Neural cell (in vitro differentiated cells): ENCODE results near the gene GABRG3. TPM values are rescaled to one million over a fixed set of nuclear protein-coding genes. Genes with fewer than 3 reads are reported as not detected.

ENCODE experiments used
- H2AFZ ChIP-seq: fragments of 200-600, 300-800 bp; sonication (generic), shearing (Covaris generic); 2 replicates; pipeline ENCODE4 v1.6.0; 2014; ENCODE audit warnings: low read depth, mild to moderate bottlenecking, antibody characterized with exemption, low read length, moderate library complexity
- H3F3A ChIP-seq: fragments of 200-600 bp; shearing (Covaris generic); 2 replicates; pipeline ENCODE4 v1.6.1; 2016; ENCODE audit warnings: mild to moderate bottlenecking, moderate library complexity, mixed read lengths, antibody characterized with exemption, low read length; ENCODE audit not compliant: insufficient read depth, poor library complexity, severe bottlenecking
- H3K27ac ChIP-seq: fragments of 200-600, 300-800 bp; sonication (generic), shearing (Covaris generic); 2 replicates; pipeline ENCODE4 v1.5.1; 2014; ENCODE audit warnings: mild to moderate bottlenecking, low read length, moderate library complexity
- H3K27me3 ChIP-seq: fragments of 300-800, 200-600 bp; sonication (generic), shearing (Covaris generic); 2 replicates; pipeline ENCODE4 v1.6.0; 2014; ENCODE audit warnings: mild to moderate bottlenecking, low read depth, low read length, moderate library complexity; ENCODE audit not compliant: insufficient read depth
- H3K36me3 ChIP-seq: fragments of 300-800, 200-600 bp; sonication (generic), shearing (Covaris generic); 2 replicates; pipeline ENCODE4 v1.5.1; 2014; ENCODE audit warnings: mild to moderate bottlenecking, antibody characterized with exemption, low read length, moderate library complexity; ENCODE audit not compliant: insufficient read depth
- H3K4me2 ChIP-seq: fragments of 300-800, 200-600 bp; sonication (generic), shearing (Covaris generic); 2 replicates; pipeline ENCODE4 v1.6.0; 2014; ENCODE audit warnings: mild to moderate bottlenecking, low read length
- H3K4me3 ChIP-seq: fragments of 300-800, 200-600 bp; sonication (generic), shearing (Covaris generic); 2 replicates; pipeline ENCODE4 v1.5.1; 2014; ENCODE audit warnings: mild to moderate bottlenecking, low read length, moderate library complexity
- H3K79me2 ChIP-seq: fragments of 200-600 bp; shearing (Covaris generic); replicated peaks from 2 replicates; pipeline ENCODE4 v1.6.0; 2014; ENCODE audit warnings: mild to moderate bottlenecking, low read length, moderate library complexity; ENCODE audit not compliant: insufficient read depth
- H3K9ac ChIP-seq: fragments of 300-800, 200-600 bp; sonication (generic), shearing (Covaris generic); 2 replicates; pipeline ENCODE4 v1.6.1; 2016; ENCODE audit warnings: mild to moderate bottlenecking, low read length, mixed read lengths
- H3K9me2 ChIP-seq: fragments of 200-600 bp; shearing (Covaris generic); 2 replicates; pipeline ENCODE4 v1.6.1; 2016; ENCODE audit warnings: mild to moderate bottlenecking, low read length, mixed read lengths; ENCODE audit not compliant: insufficient read depth
- H3K9me3 ChIP-seq: fragments of 200-600, 300-800 bp; sonication (generic), shearing (Covaris generic); 2 replicates; pipeline ENCODE4 v1.6.1; 2016; ENCODE audit warnings: mild to moderate bottlenecking, mixed run types, low read length, moderate library complexity, mixed read lengths
- H4K20me1 ChIP-seq: fragments of 200-600 bp; shearing (Covaris generic); 2 replicates; pipeline ENCODE4 v1.6.1; 2016; ENCODE audit warnings: mild to moderate bottlenecking, mixed run types; ENCODE audit not compliant: insufficient read depth
- CTCF ChIP-seq: fragments of 450-650 bp; IDR thresholded peaks from 2 replicates; pipeline ENCODE4 v1.5.1; 2014; ENCODE audit warnings: antibody characterized with exemption, mild to moderate bottlenecking, moderate library complexity; ENCODE audit not compliant: poor library complexity, severe bottlenecking
- EP300 ChIP-seq: fragments of 450-650 bp; conservative IDR thresholded peaks from 2 replicates; pipeline ENCODE4 v1.6.1; 2014; ENCODE audit warnings: antibody characterized with exemption, mild to moderate bottlenecking, moderate library complexity; ENCODE audit not compliant: poor library complexity, severe bottlenecking
- EZH2 ChIP-seq: fragments of 200-600, 300-800 bp; shearing (Covaris generic), sonication (generic); IDR thresholded peaks from 2 replicates; pipeline ENCODE4 v1.6.1; 2014; ENCODE audit warnings: antibody characterized with exemption, low read length, borderline replicate concordance, mild to moderate bottlenecking; ENCODE audit not compliant: insufficient read depth, poor library complexity, severe bottlenecking
- MXI1 ChIP-seq: fragments of 450-650 bp; conservative IDR thresholded peaks from 2 replicates; pipeline ENCODE4 v1.6.1; 2014; ENCODE audit warnings: antibody characterized with exemption, mild to moderate bottlenecking; ENCODE audit not compliant: poor library complexity, severe bottlenecking
- POLR2AphosphoS5 ChIP-seq: IDR thresholded peaks from 2 replicates; pipeline ENCODE4 v1.6.1; 2012
- RAD21 ChIP-seq: fragments of 450-650 bp; conservative IDR thresholded peaks from 2 replicates; pipeline ENCODE4 v1.6.1; 2014; ENCODE audit warnings: antibody characterized with exemption, mild to moderate bottlenecking, moderate library complexity
- REST ChIP-seq: IDR thresholded peaks from 2 replicates; pipeline ENCODE4 v1.6.1; 2012; ENCODE audit warnings: borderline replicate concordance
- SMC3 ChIP-seq: fragments of 450-650 bp; conservative IDR thresholded peaks from 2 replicates; pipeline ENCODE4 v1.6.1; 2014; ENCODE audit warnings: antibody characterized with exemption, mild to moderate bottlenecking, moderate library complexity; ENCODE audit not compliant: poor library complexity
- TAF1 ChIP-seq: IDR thresholded peaks from 2 replicates; pipeline ENCODE4 v1.6.1; 2012; ENCODE audit warnings: low read depth
- polyA plus RNA-seq: library from polyadenylated mRNA; depleted of rRNA; stranded (reverse); fragments of >200 nt; gene quantifications from 2 replicates; pipeline ENCODE4 v1.2.3, GENCODE V29; 2014

Gene GABRG3
- polyA plus RNA-seq, 1 donor from 2014 or later = 1.2 TPM

GRCh38 chr15:27292641-27293040 is 321.7 kb downstream of the GABRG3 start:
- H3K27ac ChIP-seq = no peak overlapping the region
- no peak overlapping the region for H3K9ac ChIP-seq
- H3F3A ChIP-seq = no peaks in the 10 kb centered on the region
- no peaks in the 10 kb centered on the region for H3K9me2 ChIP-seq
- H3K36me3 ChIP-seq = no peaks in the 10 kb centered on the region
- TF ChIP-seq POLR2AphosphoS5 (no peak), CTCF (no peak), EZH2 (no peak)
- no peak overlapping the region for H3K4me3 ChIP-seq
- H3K27me3 ChIP-seq = no peaks in the 10 kb centered on the region
- no peaks in the 10 kb centered on the region for H3K79me2 ChIP-seq
- no peak overlapping the region for H2AFZ ChIP-seq
- H3K4me2 ChIP-seq = no peak overlapping the region
- H4K20me1 ChIP-seq = no peaks in the 10 kb centered on the region
- H3K9me3 ChIP-seq = no peaks in the 10 kb centered on the region

- Histone ChIP-seq H3K27me3 (no peaks in the 10 kb centered on the region), H3K36me3 (no peaks in the 10 kb centered on the region), H3K79me2 (no peaks in the 10 kb centered on the region), H3K4me2 (no peak overlapping the region), H3K9ac (no peak overlapping the region), H3K4me3 (no peak overlapping the region), H3K27ac (no peak overlapping the region), H3K9me2 (no peaks in the 10 kb centered on the region), H2AFZ (no peak overlapping the region), H4K20me1 (no peaks in the 10 kb centered on the region), H3F3A (no peaks in the 10 kb centered on the region), H3K9me3 (no peaks in the 10 kb centered on the region)
- TF ChIP-seq SMC3 (no peak), EP300 (no peak), POLR2AphosphoS5 (no peak), TAF1 (no peak), RAD21 (no peak), CTCF (no peak), MXI1 (no peak)
These were observed 322.6 kb downstream of the GABRG3 start for GRCh38 chr15:27293607-27294006.

- H3K9me2 ChIP-seq = no peaks in the 10 kb centered on the region
- no peak for TF ChIP-seq TAF1
- TF ChIP-seq EP300 = no peak
- TF ChIP-seq RAD21 = no peak
- TF ChIP-seq CTCF = no peak
- TF ChIP-seq REST = no peak
- TF ChIP-seq MXI1 = no peak
- TF ChIP-seq EZH2 = no peak
- TF ChIP-seq POLR2AphosphoS5 = no peak
- no peak overlapping the region for H3K9ac ChIP-seq
- H4K20me1 ChIP-seq = no peaks in the 10 kb centered on the region
- H2AFZ ChIP-seq = no peak overlapping the region
- H3K4me2 ChIP-seq = no peak overlapping the region
- H3K79me2 ChIP-seq = no peaks in the 10 kb centered on the region
- no peak overlapping the region for H3K27ac ChIP-seq
- H3K4me3 ChIP-seq = no peak overlapping the region
- H3K9me3 ChIP-seq = no peaks in the 10 kb centered on the region
- H3K27me3 ChIP-seq = no peaks in the 10 kb centered on the region
- H3F3A ChIP-seq = no peaks in the 10 kb centered on the region
- H3K36me3 ChIP-seq = no peaks in the 10 kb centered on the region
These were observed 346.8 kb downstream of the GABRG3 start for GRCh38 chr15:27317736-27318135.
